ENCODE results near the gene MLPH.

GRCh38 chr2:237459741-237460174 is 27.3 kb upstream of the MLPH start:
- TF ChIP-seq HDGF (IDR thresholded peaks at IDR 0.05; ENCODE audit: borderline replicate concordance) = no peak
- no peak for TF ChIP-seq TARDBP (IDR thresholded peaks at IDR 0.05)
- TF ChIP-seq LEF1 (IDR thresholded peaks at IDR 0.05; ENCODE audit: borderline replicate concordance) = no peak
- TF ChIP-seq ELF4 (IDR thresholded peaks at IDR 0.05) = no peak
- TF ChIP-seq CTBP1 (IDR thresholded peaks at IDR 0.05; ENCODE audit: borderline replicate concordance) = no peak
- TF ChIP-seq SUZ12 (IDR thresholded peaks at IDR 0.05) = no peak
- no peak for TF ChIP-seq SP1 (IDR thresholded peaks at IDR 0.05)
- no peak for TF ChIP-seq PKNOX1 (IDR thresholded peaks at IDR 0.05)
- TF ChIP-seq L3MBTL2 (conservative IDR thresholded peaks at IDR 0.05) = no peak
- TF ChIP-seq NFRKB (IDR thresholded peaks at IDR 0.05) = no peak
- TF ChIP-seq FOXK2 (IDR thresholded peaks at IDR 0.05) = no peak
- no peak for TF ChIP-seq FOXM1 (IDR thresholded peaks at IDR 0.05; ENCODE audit: borderline replicate concordance)
- TF ChIP-seq ARNT (IDR thresholded peaks at IDR 0.05) = no peak
